Measurements from ENCODE around the gene MLYCD.

The MLYCD gene

GRCh38 chr16:83975590-83976260 is 76.8 kb downstream of the MLYCD start:
- H3K27ac ChIP-seq (ENCODE audit: low read depth, low read length) = no peak overlapping the region
- peaks cover 7 to 10% of the 10 kb centered on the region in 2 donors for H3K9me3 ChIP-seq (ENCODE audit: control insufficient read depth in 1 of 2, low read length in 2 of 2)
- H3K27me3 ChIP-seq (ENCODE audit: control insufficient read depth in 1 of 2, insufficient read depth in 2 of 2, low read length in 2 of 2) = no peaks in the 10 kb centered on the region
- H3K4me1 ChIP-seq (ENCODE audit: control insufficient read depth in 1 of 2, insufficient read depth in 2 of 2, low read length in 2 of 2) = peaks cover 0 to 8% of the 10 kb centered on the region in 2 donors
- H3K36me3 ChIP-seq (ENCODE audit: control insufficient read depth in 1 of 2, insufficient read depth in 2 of 2, low read length in 2 of 2) = no peaks in the 10 kb centered on the region
- no peak overlapping the region for H3K4me3 ChIP-seq (ENCODE audit: low read depth in 1 of 2, low read length in 2 of 2)
- H3K9ac ChIP-seq (ENCODE audit: low read depth in 1 of 2, low read length in 2 of 2) = no peak overlapping the region
